ENCODE measurements around the gene PCBP3.

PCBP3 gene

DNA sequence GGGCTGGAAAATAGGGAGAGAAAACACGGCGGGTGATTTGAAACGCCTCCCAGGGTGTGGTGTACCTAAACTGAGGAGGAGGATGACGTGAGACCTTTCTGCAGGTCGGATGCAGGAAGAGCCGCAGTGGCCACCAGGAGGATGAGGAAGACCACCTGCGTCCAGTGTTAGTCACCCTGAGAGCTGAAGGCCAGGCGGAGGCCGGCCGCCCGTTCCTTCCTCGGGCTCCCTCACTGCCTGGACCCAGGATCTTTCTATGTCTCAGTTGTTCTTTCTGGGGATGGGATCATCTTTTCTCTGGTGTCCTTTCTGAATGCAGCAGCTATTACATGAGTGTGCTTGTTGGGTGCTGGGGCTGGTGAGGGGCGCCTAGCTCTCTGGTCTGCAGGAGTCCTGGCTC, 263.3 kb downstream of the PCBP3 start:
- DNase-seq (ENCODE audit: low read depth in 1 of 2, low spot score in 1 of 2) = no peak
- no peak for TF ChIP-seq JUND (IDR thresholded peaks at IDR 0.05; ENCODE audit: low read depth)
- in situ Hi-C loops (cut with HindIII; ENCODE audit: low pct_unique_long_range_greater_than_20kb, low sequenced_read_pairs) = no loop called here

DNA sequence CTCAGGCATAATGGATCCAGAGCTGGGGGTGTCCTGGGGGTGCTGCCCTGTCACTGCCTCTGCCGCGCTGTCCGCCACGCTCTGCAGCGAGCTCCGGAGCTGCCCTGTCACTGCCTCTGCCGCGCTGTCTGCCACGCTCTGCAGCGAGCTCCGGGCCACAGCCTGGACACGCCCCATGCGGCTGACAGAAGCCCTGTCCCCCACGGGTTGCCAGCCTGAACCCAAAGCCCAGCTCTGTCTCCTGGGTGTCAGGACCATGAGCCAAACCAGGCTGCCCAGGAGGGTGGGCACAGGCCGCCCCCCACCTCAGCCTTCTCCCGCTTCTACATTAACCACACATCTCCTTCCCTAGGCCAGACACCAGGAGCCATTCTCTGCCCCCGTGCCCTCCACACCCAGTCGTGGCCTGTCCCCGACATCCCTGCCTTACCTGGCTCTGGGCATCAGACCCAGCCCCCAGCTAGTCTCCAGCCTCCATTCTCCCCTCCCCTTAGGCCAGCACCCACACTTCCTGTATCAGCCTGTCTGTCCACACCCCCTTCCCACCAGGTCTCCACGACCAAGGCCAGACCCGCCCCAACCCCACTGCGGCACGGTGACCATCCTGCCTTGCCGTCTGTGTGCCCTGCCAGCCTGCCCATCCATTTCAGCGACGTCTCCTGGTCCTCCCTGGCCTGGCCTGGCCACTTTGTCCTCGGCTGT, 265.2 kb downstream of the PCBP3 start:
- no peak for DNase-seq (ENCODE audit: low read depth in 1 of 2, low spot score in 1 of 2)
- no peak for TF ChIP-seq JUND (IDR thresholded peaks at IDR 0.05; ENCODE audit: low read depth)
- in situ Hi-C loops (cut with HindIII; ENCODE audit: low pct_unique_long_range_greater_than_20kb, low sequenced_read_pairs) = no loop called here

GRCh38 chr21:45909238-45909988, 265.9 kb downstream of the PCBP3 start:
- in situ Hi-C loops (cut with HindIII; ENCODE audit: low pct_unique_long_range_greater_than_20kb, low sequenced_read_pairs) = no loop called here
- no peak for TF ChIP-seq JUND (IDR thresholded peaks at IDR 0.05; ENCODE audit: low read depth)

GRCh38 chr21:45910155-45910547, 266.6 kb downstream of the PCBP3 start:
- in situ Hi-C loops (cut with HindIII; ENCODE audit: low pct_unique_long_range_greater_than_20kb, low sequenced_read_pairs) = no loop called here
- TF ChIP-seq JUND (IDR thresholded peaks at IDR 0.05; ENCODE audit: low read depth) = no peak
- DNase-seq (ENCODE audit: low read depth in 1 of 2, low spot score in 1 of 2) = no peak

More at GRCh38 chr21:45909238-45909988, 265.9 kb downstream of the PCBP3 start:
- DNase-seq (ENCODE audit: low read depth in 1 of 2, low spot score in 1 of 2) = no peak

DNA sequence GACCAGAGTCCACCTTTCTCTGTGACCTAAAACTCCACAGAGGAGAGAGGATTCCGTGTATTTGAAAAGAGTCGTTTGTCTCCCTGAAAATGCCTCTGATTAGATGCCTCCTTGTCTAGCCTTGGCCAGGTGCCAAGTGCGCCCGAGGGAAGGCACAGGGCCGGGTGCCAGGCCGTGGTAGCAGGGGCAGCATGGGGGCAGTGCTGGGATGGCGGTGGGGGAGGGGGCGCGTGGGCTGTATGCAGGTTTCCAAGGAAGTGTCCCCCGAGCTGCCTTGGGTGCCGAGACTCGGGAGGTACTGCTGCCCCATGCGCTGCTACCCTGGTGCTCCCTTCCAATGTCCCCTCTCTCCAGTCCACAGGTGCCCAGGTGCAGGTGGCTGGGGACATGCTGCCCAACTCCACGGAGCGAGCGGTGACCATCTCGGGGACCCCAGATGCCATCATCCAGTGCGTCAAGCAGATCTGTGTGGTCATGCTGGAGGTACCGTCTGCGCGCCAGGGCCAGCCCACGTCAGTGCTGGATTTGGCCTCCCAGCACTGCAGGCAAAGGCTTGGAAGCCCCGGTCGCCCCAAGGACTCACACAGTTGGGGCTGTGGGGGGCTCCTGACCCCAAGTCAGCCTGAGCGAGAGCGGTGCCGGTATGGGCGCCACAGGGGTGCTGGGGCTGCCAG, 267.2 kb downstream of the PCBP3 start:
- TF ChIP-seq JUND (IDR thresholded peaks at IDR 0.05; ENCODE audit: low read depth) = no peak
- no peak for DNase-seq (ENCODE audit: low read depth in 1 of 2, low spot score in 1 of 2)
- in situ Hi-C loops (cut with HindIII; ENCODE audit: low pct_unique_long_range_greater_than_20kb, low sequenced_read_pairs) = no loop called here

GRCh38 chr21:45911806-45912325, 268.3 kb downstream of the PCBP3 start:
- no peak for DNase-seq (ENCODE audit: low read depth in 1 of 2, low spot score in 1 of 2)
- TF ChIP-seq JUND (IDR thresholded peaks at IDR 0.05; ENCODE audit: low read depth) = no peak
- in situ Hi-C loops (cut with HindIII; ENCODE audit: low pct_unique_long_range_greater_than_20kb, low sequenced_read_pairs) = no loop called here

DNA sequence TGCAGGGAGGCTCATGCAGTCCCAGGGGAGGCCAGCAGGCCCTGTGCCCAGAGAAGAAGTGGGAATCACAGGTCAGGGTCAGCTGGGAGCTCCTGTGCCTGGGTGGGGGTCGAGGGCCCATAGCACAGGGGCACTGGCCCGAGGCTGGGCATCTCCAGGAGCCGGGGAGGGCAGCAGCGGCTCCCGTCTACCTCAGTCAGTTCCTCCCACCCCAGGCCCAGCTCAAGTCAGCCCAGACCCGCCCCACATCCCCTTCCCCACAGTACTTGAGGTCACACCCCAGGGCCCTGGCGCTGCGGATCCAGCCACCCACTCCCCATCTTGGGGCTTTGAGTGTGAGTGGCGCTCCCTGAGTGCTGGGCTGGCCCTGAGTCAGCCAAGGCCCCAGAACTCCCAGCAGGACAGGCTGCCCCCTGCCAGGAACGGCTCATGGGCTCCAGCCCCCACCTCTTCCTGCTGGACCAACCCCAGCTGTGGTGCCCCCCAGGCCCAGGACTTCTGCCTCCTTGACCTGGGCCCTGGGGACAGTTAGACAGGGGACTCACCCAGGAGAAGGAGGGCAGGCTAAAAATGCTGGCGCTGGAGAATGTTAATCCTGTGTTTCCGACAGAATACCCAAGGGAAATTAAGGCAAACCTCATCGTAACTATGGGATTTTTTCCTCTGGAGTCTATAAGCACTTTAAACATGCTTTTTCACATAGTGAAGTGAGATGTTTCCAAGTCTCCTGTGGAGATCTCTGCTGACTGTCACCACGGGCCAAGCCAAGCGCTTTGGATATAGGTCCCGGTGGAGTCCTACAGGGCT, 269.3 kb downstream of the PCBP3 start:
- no peak for TF ChIP-seq JUND (IDR thresholded peaks at IDR 0.05; ENCODE audit: low read depth)
- in situ Hi-C loops (cut with HindIII; ENCODE audit: low pct_unique_long_range_greater_than_20kb, low sequenced_read_pairs) = no loop called here
- no peak for DNase-seq (ENCODE audit: low read depth in 1 of 2, low spot score in 1 of 2)

DNA sequence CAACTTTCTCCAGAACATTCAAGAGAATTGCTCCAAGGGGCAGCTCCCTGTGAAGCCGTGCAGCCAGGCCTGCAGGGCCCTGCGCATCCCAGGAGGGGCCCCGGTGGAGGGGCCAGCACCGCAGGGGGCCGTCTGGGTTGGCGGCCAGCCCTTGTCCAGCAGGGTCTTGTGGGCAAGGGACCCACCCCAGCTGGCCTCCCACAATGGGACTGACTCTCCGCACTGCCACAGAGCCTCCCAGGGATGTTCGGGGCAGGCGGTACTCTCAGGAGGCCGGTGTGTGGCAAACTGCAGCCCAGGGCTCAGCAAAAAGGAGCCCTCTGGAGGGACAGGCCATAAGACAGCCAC, 269.9 kb downstream of the PCBP3 start:
- no peak for DNase-seq (ENCODE audit: low read depth in 1 of 2, low spot score in 1 of 2)
- no peak for TF ChIP-seq JUND (IDR thresholded peaks at IDR 0.05; ENCODE audit: low read depth)
- in situ Hi-C loops (cut with HindIII; ENCODE audit: low pct_unique_long_range_greater_than_20kb, low sequenced_read_pairs) = no loop called here

DNA sequence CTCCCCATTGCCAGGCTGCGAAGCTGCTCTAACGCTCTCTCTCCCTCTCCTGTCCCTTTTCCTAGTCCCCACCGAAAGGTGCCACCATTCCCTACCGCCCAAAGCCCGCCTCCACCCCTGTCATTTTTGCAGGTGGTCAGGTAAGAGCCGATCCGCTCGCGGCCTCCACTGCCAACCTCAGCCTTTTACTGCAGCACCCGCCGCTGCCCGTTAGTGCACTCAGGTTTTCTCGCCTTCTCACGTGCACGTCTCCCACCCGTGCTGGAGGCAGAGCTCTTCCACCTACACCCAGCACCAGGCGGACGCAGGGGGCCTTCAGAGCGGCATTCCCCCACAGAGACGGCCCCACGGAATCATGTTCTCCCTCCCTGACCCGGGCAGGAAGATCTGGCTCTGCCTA, 270.4 kb downstream of the PCBP3 start:
- DNase-seq (ENCODE audit: low read depth in 1 of 2, low spot score in 1 of 2) = no peak
- TF ChIP-seq JUND (IDR thresholded peaks at IDR 0.05; ENCODE audit: low read depth) = no peak
- in situ Hi-C loops (cut with HindIII; ENCODE audit: low pct_unique_long_range_greater_than_20kb, low sequenced_read_pairs) = no loop called here

DNA sequence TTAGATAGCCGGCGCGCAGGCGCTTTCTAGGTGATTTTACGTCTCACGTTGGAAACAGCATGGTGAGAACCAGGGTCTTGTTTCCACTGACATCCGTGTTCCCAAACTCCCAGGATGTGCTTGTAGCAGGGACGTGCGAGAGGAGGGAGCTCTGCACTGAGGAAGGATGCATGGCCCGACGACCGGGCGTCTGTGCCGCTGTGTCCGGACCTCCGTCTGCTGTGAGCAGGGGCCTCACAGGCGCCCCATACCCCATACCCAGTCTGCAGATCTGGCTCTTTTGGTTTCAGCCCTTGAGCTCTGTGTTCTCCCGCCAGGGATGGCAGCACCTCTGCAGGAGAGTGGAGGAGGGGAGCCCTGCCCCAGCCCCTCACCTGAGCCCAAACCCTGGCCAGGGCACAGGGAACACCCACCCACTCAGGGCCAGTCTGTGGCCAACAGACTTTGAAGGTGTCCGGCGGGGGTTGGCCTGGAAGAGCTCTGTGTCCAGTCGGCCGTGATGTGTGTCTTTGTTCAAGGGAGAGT, 270.9 kb downstream of the PCBP3 start:
- DNase-seq (ENCODE audit: low read depth in 1 of 2, low spot score in 1 of 2) = no peak
- in situ Hi-C loops (cut with HindIII; ENCODE audit: low pct_unique_long_range_greater_than_20kb, low sequenced_read_pairs) = no loop called here
- no peak for TF ChIP-seq JUND (IDR thresholded peaks at IDR 0.05; ENCODE audit: low read depth)

GRCh38 chr21:45916011-45916840, 272.7 kb downstream of the PCBP3 start:
- no peak for DNase-seq (ENCODE audit: low read depth in 1 of 2, low spot score in 1 of 2)
- in situ Hi-C loops (cut with HindIII; ENCODE audit: low pct_unique_long_range_greater_than_20kb, low sequenced_read_pairs) = no loop called here
- no peak for TF ChIP-seq JUND (IDR thresholded peaks at IDR 0.05; ENCODE audit: low read depth)

All from T47D (cell line).